IMR-90 (cell line): ENCODE results near the gene CCDC171. TPM values are rescaled to one million over a fixed set of nuclear protein-coding genes. Genes with fewer than 3 reads are reported as not detected.

ENCODE experiments used
- ATAC-seq: fragments of 200-7000 bp; cut with Tn5 transposase; 2 replicates; pipeline ENCODE4 v1.9.1; 2020; ENCODE audit warnings: low read depth, mild to moderate bottlenecking, moderate library complexity
- BruUV-seq: library from RNA; stranded (reverse); fragments of 400-500 nt; replicated peaks from 2 replicates; lab custom pipeline; 2021; lab: Mats Ljungman, UMichigan
- CTCF ChIA-PET: fragments of 300-600 bp; formaldehyde crosslinking; extraction: SDS; loops from one replicate; lab custom pipeline; 2021; ENCODE audit warnings: antibody characterized with exemption; lab: Yijun Ruan, JAX
- POLR2A ChIA-PET: fragments of 300-600 bp; sonication (Branson Sonifier 250); formaldehyde crosslinking; loops from one replicate; lab custom pipeline; 2022; ENCODE audit warnings: antibody characterized with exemption; ENCODE audit not compliant: unreplicated experiment; lab: Charles Lee
- DNase-seq: peaks from one replicate; pipeline ENCODE4 v3.0.0; 2013
- H2AFZ ChIP-seq: replicated peaks from 2 replicates; pipeline ENCODE3; 2013; ENCODE audit warnings: low read length, mild to moderate bottlenecking; ENCODE audit not compliant: poor library complexity
- H2AK5ac ChIP-seq: 2 replicates; pipeline ENCODE4 v1.6.1; 2013; ENCODE audit warnings: low read depth, low read length, inconsistent platforms
- H2AK9ac ChIP-seq: replicated peaks from 2 replicates; pipeline ENCODE3; 2013; ENCODE audit warnings: mild to moderate bottlenecking, low read depth, low read length, moderate library complexity; ENCODE audit not compliant: poor library complexity
- H2BK120ac ChIP-seq: 2 replicates; pipeline ENCODE4 v1.6.1; 2013; ENCODE audit warnings: low read depth, low read length, inconsistent platforms
- H2BK15ac ChIP-seq: 3 replicates; pipeline ENCODE4 v1.6.1; 2013; ENCODE audit warnings: low read depth, low read length, inconsistent platforms
- H2BK20ac ChIP-seq: 2 replicates; pipeline ENCODE4 v1.6.1; 2013; ENCODE audit warnings: low read depth, mild to moderate bottlenecking, inconsistent platforms, low read length, moderate library complexity
- H2BK5ac ChIP-seq: 2 replicates; pipeline ENCODE4 v1.6.1; 2013; ENCODE audit warnings: mild to moderate bottlenecking, low read depth, low read length, inconsistent platforms; ENCODE audit not compliant: poor library complexity, severe bottlenecking
- H3K14ac ChIP-seq: replicated peaks from 2 replicates; pipeline ENCODE4 v1.6.1; 2013; ENCODE audit warnings: low read depth, low read length, inconsistent platforms
- H3K18ac ChIP-seq: 2 replicates; pipeline ENCODE4 v1.6.1; 2013; ENCODE audit warnings: low read depth, low read length, control low read depth
- H3K23ac ChIP-seq: 2 replicates; pipeline ENCODE4 v1.6.1; 2013; ENCODE audit warnings: low read depth, low read length, inconsistent platforms
- H3K27ac ChIP-seq: 2 replicates; pipeline ENCODE4 v1.5.1; 2013; ENCODE audit warnings: mild to moderate bottlenecking, control low read depth, low read length; ENCODE audit not compliant: insufficient read depth
- H3K27me3 ChIP-seq: 2 replicates; pipeline ENCODE4 v1.6.1; 2013; ENCODE audit warnings: low read length; ENCODE audit not compliant: control insufficient read depth, insufficient read depth
- H3K36me3 ChIP-seq: 2 replicates; pipeline ENCODE4 v1.6.1; 2013; ENCODE audit warnings: low read length, mixed read lengths; ENCODE audit not compliant: control insufficient read depth, insufficient read depth
- H3K4ac ChIP-seq: 2 replicates; pipeline ENCODE4 v1.6.1; 2013; ENCODE audit warnings: low read depth, low read length, inconsistent platforms
- H3K4me1 ChIP-seq: 2 replicates; pipeline ENCODE4 v1.6.1; 2013; ENCODE audit warnings: low read length, mixed read lengths; ENCODE audit not compliant: control insufficient read depth, insufficient read depth
- H3K4me2 ChIP-seq: 2 replicates; pipeline ENCODE4 v1.6.1; 2013; ENCODE audit warnings: low read depth, mild to moderate bottlenecking, control low read depth, low read length, moderate library complexity
- H3K4me3 ChIP-seq: 2 replicates; pipeline ENCODE4 v1.5.1; 2013; ENCODE audit warnings: low read depth, mild to moderate bottlenecking, control low read depth, low read length, moderate library complexity; ENCODE audit not compliant: insufficient read depth
- H3K56ac ChIP-seq: 2 replicates; pipeline ENCODE4 v1.6.1; 2013; ENCODE audit warnings: low read length, inconsistent platforms; ENCODE audit not compliant: insufficient read depth; ENCODE audit errors: extremely low read depth
- H3K79me1 ChIP-seq, 2 experiments: 2 replicates each; pipeline ENCODE4 v1.6.1; 2013; ENCODE audit warnings: low read length in 2 of 2, inconsistent platforms in 1 of 2, low read depth in 1 of 2
- H3K9ac ChIP-seq: 2 replicates; pipeline ENCODE4 v1.6.1; 2013; ENCODE audit warnings: low read depth, low read length, control low read depth
- H3K9me1 ChIP-seq: 2 replicates; pipeline ENCODE4 v1.6.1; 2013; ENCODE audit warnings: low read length, inconsistent platforms; ENCODE audit not compliant: insufficient read depth
- H3K9me3 ChIP-seq: 2 replicates; pipeline ENCODE4 v1.6.1; 2013; ENCODE audit warnings: low read length; ENCODE audit not compliant: control insufficient read depth, insufficient read depth
- H4K20me1 ChIP-seq: 2 replicates; pipeline ENCODE4 v1.6.1; 2013; ENCODE audit warnings: low read length, inconsistent platforms; ENCODE audit not compliant: insufficient read depth
- H4K5ac ChIP-seq: 2 replicates; pipeline ENCODE4 v1.6.1; 2013; ENCODE audit warnings: mild to moderate bottlenecking, low read depth, low read length, control low read depth
- H4K8ac ChIP-seq, 2 experiments: 2 replicates each; pipeline ENCODE4 v1.6.1; 2013; ENCODE audit warnings: low read depth in 2 of 2, low read length in 2 of 2, control low read depth in 1 of 2, inconsistent platforms in 1 of 2
- H4K91ac ChIP-seq: 2 replicates; pipeline ENCODE4 v1.6.1; 2013; ENCODE audit warnings: low read depth, low read length, inconsistent platforms; ENCODE audit not compliant: insufficient read depth
- BHLHE40 ChIP-seq: fragments of 150-350 bp; IDR thresholded peaks from 2 replicates; pipeline ENCODE4 v1.6.1; 2016; ENCODE audit warnings: mild to moderate bottlenecking, low read depth, low read length
- CEBPB ChIP-seq: IDR thresholded peaks from 2 replicates; pipeline ENCODE4 v1.6.1; 2012; ENCODE audit warnings: low read depth, low read length, improper control_type of control experiment
- CHD1 ChIP-seq: IDR thresholded peaks from 2 replicates; pipeline ENCODE4 v1.6.1; 2012; ENCODE audit warnings: low read depth, low read length, improper control_type of control experiment
- CTCF ChIP-seq: conservative IDR thresholded peaks from 2 replicates; pipeline ENCODE4 v1.5.1; 2012; ENCODE audit warnings: mild to moderate bottlenecking, low read depth, low read length, improper control_type of control experiment
- ELK1 ChIP-seq: fragments of 150-350 bp; IDR thresholded peaks from 2 replicates; pipeline ENCODE4 v1.6.1; 2016; ENCODE audit warnings: low read depth, mild to moderate bottlenecking, low read length, moderate library complexity, borderline replicate concordance
- FOS ChIP-seq: fragments of 150-350 bp; IDR thresholded peaks from 2 replicates; pipeline ENCODE4 v1.6.1; 2016; ENCODE audit warnings: low read depth, low read length
- MAFK ChIP-seq: IDR thresholded peaks from 2 replicates; pipeline ENCODE4 v1.6.1; 2012; ENCODE audit warnings: low read depth, low read length, improper control_type of control experiment
- MAZ ChIP-seq: IDR thresholded peaks from 2 replicates; pipeline ENCODE4 v1.6.1; 2012; ENCODE audit warnings: low read depth, mild to moderate bottlenecking, low read length, improper control_type of control experiment, moderate library complexity, borderline replicate concordance
- MXI1 ChIP-seq: IDR thresholded peaks from 2 replicates; pipeline ENCODE4 v1.6.1; 2012; ENCODE audit warnings: low read depth, mild to moderate bottlenecking, low read length, moderate library complexity, borderline replicate concordance
- NFE2L2 ChIP-seq: fragments of 150-350 bp; IDR thresholded peaks from 2 replicates; pipeline ENCODE4 v1.6.1; 2016; ENCODE audit warnings: low read depth, mild to moderate bottlenecking, low read length
- POLR2A ChIP-seq: IDR thresholded peaks from 2 replicates; pipeline ENCODE4 v1.6.1; 2012; ENCODE audit warnings: mild to moderate bottlenecking, low read depth, low read length
- RAD21 ChIP-seq: IDR thresholded peaks from 2 replicates; pipeline ENCODE4 v1.6.1; 2012; ENCODE audit warnings: low read length, improper control_type of control experiment
- RCOR1 ChIP-seq: IDR thresholded peaks from 2 replicates; pipeline ENCODE4 v1.6.1; 2012; ENCODE audit warnings: mild to moderate bottlenecking, low read length, improper control_type of control experiment; ENCODE audit not compliant: insufficient replicate concordance
- RFX5 ChIP-seq: IDR thresholded peaks from 2 replicates; pipeline ENCODE4 v1.8.0; 2012; ENCODE audit warnings: low read depth, mild to moderate bottlenecking, low read length, moderate library complexity
- SMC3 ChIP-seq: fragments of 150-350 bp; IDR thresholded peaks from 2 replicates; pipeline ENCODE4 v1.6.1; 2016; ENCODE audit warnings: low read depth, mild to moderate bottlenecking, antibody characterized with exemption, low read length, moderate library complexity
- USF2 ChIP-seq: fragments of 150-350 bp; IDR thresholded peaks from 2 replicates; pipeline ENCODE4 v1.6.1; 2017; ENCODE audit warnings: mild to moderate bottlenecking, antibody characterized with exemption, low read length, low read depth
- WGBS, 2 experiments: methylation state at CpG; one replicate each; pipeline versions ENCODE4 v1.1.5 to v1.1.7; 2013; ENCODE audit warnings: missing lambda C conversion rate in 2 of 2; ENCODE audit not compliant: insufficient read length in 1 of 2; ENCODE audit errors: extremely low coverage in 2 of 2; 5-methylcytosine and 5-hydroxymethylcytosine counted together
- dilution Hi-C: fragments of 300-500 bp; cut with HindIII; formaldehyde crosslinking; loops from one replicate; pipeline ENCODE4 v1.14.3; 2018; ENCODE audit warnings: low sequenced_read_pairs; ENCODE audit not compliant: unreplicated experiment
- in situ Hi-C: fragments of 300-500 bp; cut with MboI; formaldehyde crosslinking; loops from 3 replicates; pipeline ENCODE4 v1.14.3; 2019; ENCODE audit warnings: low sequenced_read_pairs, inconsistent platforms, mixed read lengths
- intact Hi-C: fragments of 100-400 bp; cut with micrococcal nuclease; formaldehyde crosslinking; loops from 2 replicates; pipeline ENCODE4 v1.10.0; 2022
- polyA plus RNA-seq, 3 experiments: library from polyadenylated mRNA; depleted of rRNA; stranded (reverse); fragments of >200 nt; gene quantifications; 2 replicates each; pipeline ENCODE4 v1.2.3, GENCODE V29; 2012; ENCODE audit warnings: low replicate concordance in 1 of 3
- total RNA-seq: library from RNA; depleted of rRNA; stranded (reverse); fragments of >200 nt; gene quantifications from 2 replicates; pipeline ENCODE4 v1.2.3, GENCODE V29; 2012

CCDC171 gene
- total and polyA plus RNA-seq, 2 of the 4 experiments (the other 2 are of a cell fraction), result 0.63 to 2.2 TPM

- in situ Hi-C loops (no loop called here), intact Hi-C loops (no loop called here), dilution Hi-C loops (no loop called here)
- H3K9me1 ChIP-seq, result no peaks in the 10 kb centered on the region
- no peak overlapping the region for H3K4ac ChIP-seq
- no peak overlapping the region for H3K23ac ChIP-seq
- no peak overlapping the region for H4K91ac ChIP-seq
- no peaks in the 10 kb centered on the region for H3K36me3 ChIP-seq
- no peak for TF ChIP-seq BHLHE40
- TF ChIP-seq RAD21, result no peak
- TF ChIP-seq RCOR1, result no peak
- no peak for TF ChIP-seq FOS
- no peak for TF ChIP-seq CTCF
- no peak for TF ChIP-seq CEBPB
- no peak for TF ChIP-seq POLR2A
- no peak for TF ChIP-seq RFX5
- no peak for TF ChIP-seq MXI1
- TF ChIP-seq USF2, result no peak
- TF ChIP-seq CHD1, result no peak
- no peak for TF ChIP-seq NFE2L2
- TF ChIP-seq MAFK, result no peak
- no peak for TF ChIP-seq SMC3
- TF ChIP-seq ELK1, result no peak
- no peak for TF ChIP-seq MAZ
- H3K4me2 ChIP-seq, result no peak overlapping the region
- no peaks in the 10 kb centered on the region; the same call in 1 of the 2 replicates for H3K4me1 ChIP-seq
- no peak overlapping the region for H3K14ac ChIP-seq
- H3K27ac ChIP-seq, result no peak overlapping the region
- H4K20me1 ChIP-seq, result no peaks in the 10 kb centered on the region
- no peak overlapping the region for H3K4me3 ChIP-seq
- ChIA-PET CTCF (no interaction called here), POLR2A (no interaction called here)
- H2BK15ac ChIP-seq, result no peak overlapping the region
- no TSS peak for BruUV-seq
- no peak overlapping the region for H2AK9ac ChIP-seq
- H4K8ac ChIP-seq, result no peak overlapping the region
- no peaks in the 10 kb centered on the region for H3K79me1 ChIP-seq
- H2BK5ac ChIP-seq, result no peak overlapping the region
- H4K5ac ChIP-seq, result no peak overlapping the region
- DNase-seq (no peak), ATAC-seq (no peak)
- H3K18ac ChIP-seq, result no peak overlapping the region
- H2AFZ ChIP-seq, result no peak overlapping the region
- no peak overlapping the region for H2BK120ac ChIP-seq
- no peak overlapping the region for H2BK20ac ChIP-seq
- H3K27me3 ChIP-seq, result no peaks in the 10 kb centered on the region
- H3K9me3 ChIP-seq, result no peaks in the 10 kb centered on the region
- no peak overlapping the region for H3K56ac ChIP-seq
- 71% methylated on average over 1 of the region's 3 CpGs; no CpG with 5 or more reads in 1 of the 2 experiments for WGBS, 2 experiments
- no peak overlapping the region for H3K9ac ChIP-seq
- no peak overlapping the region for H2AK5ac ChIP-seq
Observed at GRCh38 chr9:15961217-15961616, 408.4 kb downstream of the CCDC171 start.
